Keratinocyte (primary cell): ENCODE data around the gene SEC63.

Experiments
- CTCF ChIP-seq, 3 experiments: IDR thresholded peaks in 1 of 3; conservative IDR thresholded peaks in 1 of 3; optimal IDR thresholded peaks in 1 of 3; 2 replicates in 2 of 3; 3 replicates in 1 of 3; pipeline versions ENCODE3 to v1.5.1; 2011; ENCODE audit warnings: low read length in 3 of 3, mild to moderate bottlenecking in 3 of 3, moderate library complexity in 2 of 3, control low read depth in 1 of 3, inconsistent platforms in 1 of 3; ENCODE audit not compliant: insufficient read depth in 2 of 3; ENCODE audit errors: extremely low read depth in 1 of 3
- EZH2 ChIP-seq: IDR thresholded peaks from one replicate; pipeline ENCODE4 v1.6.1; 2012; ENCODE audit warnings: inconsistent platforms, mild to moderate bottlenecking, low read length, moderate library complexity

DNA sequence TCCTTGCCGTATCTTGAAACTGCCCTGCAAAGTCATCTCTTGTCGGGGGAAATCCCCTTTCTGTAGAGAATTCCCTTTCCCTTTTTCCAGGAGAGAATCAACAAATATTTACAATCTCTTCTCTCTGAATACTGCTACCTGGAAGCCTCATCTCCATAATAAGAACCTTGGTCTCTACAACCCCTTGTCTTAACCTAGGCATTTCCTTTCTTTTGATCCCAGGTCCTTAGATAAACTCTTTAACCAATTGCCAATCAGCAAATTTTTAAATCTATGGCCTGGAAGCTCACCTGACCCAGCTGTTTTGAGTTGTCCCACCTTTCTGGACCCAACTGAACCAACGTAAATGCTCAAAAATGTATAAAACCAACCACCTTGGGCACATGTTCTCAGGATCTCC is 30.6 kb upstream of the SEC63 start:
- TF ChIP-seq CTCF (optimal IDR thresholded peaks at IDR 0.05 in 1 of 3, IDR thresholded peaks at IDR 0.05 in 1 of 3, conservative IDR thresholded peaks at IDR 0.05 in 1 of 3; ENCODE audit: extremely low read depth in 1 of 3, insufficient read depth in 2 of 3, low read length in 3 of 3) (no peak), EZH2 (no peak)
